ENCODE data around the gene APP. TPM values are rescaled to one million over a fixed set of nuclear protein-coding genes. Genes with fewer than 3 reads are reported as not detected.

The APP gene
- total RNA-seq, 1 experiment from 2014 or later = 266 TPM

DNA sequence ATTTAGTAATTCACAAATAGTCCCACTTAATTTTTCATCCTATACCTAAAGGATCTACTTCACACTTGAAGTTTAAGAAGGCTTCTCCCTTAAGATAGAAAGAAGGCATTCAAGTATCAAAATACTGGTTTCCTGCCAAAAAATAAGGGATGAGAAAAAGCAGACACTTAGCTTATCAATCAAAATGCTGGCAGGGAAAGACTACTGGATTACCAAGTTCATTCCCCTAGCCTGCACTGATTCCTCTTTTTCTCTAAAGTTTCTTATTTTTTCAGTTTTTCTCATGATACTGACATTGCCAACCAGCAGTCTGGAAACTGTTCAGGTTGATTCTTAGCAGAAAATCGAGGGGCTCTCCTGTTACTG, 231.2 kb downstream of the APP start:
- intact Hi-C loops (cut with micrococcal nuclease) = no loop called here
- Histone ChIP-seq H3K36me3 (ENCODE audit: low read depth, low read length) (no peaks in the 10 kb centered on the region), H3K9me2 (replicated peaks; ENCODE audit: low read length) (no peaks in the 10 kb centered on the region), H3K4me3 (ENCODE audit: low read length) (no peak overlapping the region), H3K9me3 (ENCODE audit: low read length) (no peaks in the 10 kb centered on the region), H3K79me2 (ENCODE audit: low read length) (no peaks in the 10 kb centered on the region), H4K20me1 (ENCODE audit: low read length) (no peaks in the 10 kb centered on the region), H2AFZ (ENCODE audit: low read length) (no peak overlapping the region), H3F3A (ENCODE audit: low read length, unreplicated experiment) (no peaks in the 10 kb centered on the region), H3K4me1 (ENCODE audit: insufficient read depth, low read length) (peaks cover 39% of the 10 kb centered on the region), H3K4me2 (ENCODE audit: low read length) (no peak overlapping the region), H3K9ac (ENCODE audit: low read length) (no peak overlapping the region), H3K27ac (ENCODE audit: low read length) (no peak overlapping the region), H3K27me3 (ENCODE audit: low read length) (no peaks in the 10 kb centered on the region)
- TF ChIP-seq EZH2 (IDR thresholded peaks at IDR 0.05; ENCODE audit: low read length, unreplicated experiment) (no peak), EZH2phosphoT487 (IDR thresholded peaks at IDR 0.05; ENCODE audit: borderline replicate concordance, low read length) (no peak)
- TF ChIP-seq, protein P1, sequence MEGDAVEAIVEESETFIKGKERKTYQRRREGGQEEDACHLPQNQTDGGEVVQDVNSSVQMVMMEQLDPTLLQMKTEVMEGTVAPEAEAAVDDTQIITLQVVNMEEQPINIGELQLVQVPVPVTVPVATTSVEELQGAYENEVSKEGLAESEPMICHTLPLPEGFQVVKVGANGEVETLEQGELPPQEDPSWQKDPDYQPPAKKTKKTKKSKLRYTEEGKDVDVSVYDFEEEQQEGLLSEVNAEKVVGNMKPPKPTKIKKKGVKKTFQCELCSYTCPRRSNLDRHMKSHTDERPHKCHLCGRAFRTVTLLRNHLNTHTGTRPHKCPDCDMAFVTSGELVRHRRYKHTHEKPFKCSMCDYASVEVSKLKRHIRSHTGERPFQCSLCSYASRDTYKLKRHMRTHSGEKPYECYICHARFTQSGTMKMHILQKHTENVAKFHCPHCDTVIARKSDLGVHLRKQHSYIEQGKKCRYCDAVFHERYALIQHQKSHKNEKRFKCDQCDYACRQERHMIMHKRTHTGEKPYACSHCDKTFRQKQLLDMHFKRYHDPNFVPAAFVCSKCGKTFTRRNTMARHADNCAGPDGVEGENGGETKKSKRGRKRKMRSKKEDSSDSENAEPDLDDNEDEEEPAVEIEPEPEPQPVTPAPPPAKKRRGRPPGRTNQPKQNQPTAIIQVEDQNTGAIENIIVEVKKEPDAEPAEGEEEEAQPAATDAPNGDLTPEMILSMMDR (conservative IDR thresholded peaks at IDR 0.05; ENCODE audit: low read depth, low read length) = no peak
- CTCF ChIA-PET = no interaction called here
- POLR2A ChIA-PET (ENCODE audit: unreplicated experiment) = no interaction called here
- BruUV-seq (replicated peaks) = no TSS peak
- DNase-seq (no peak), ATAC-seq (no peak)

GRCh38 chr21:25938658-25939395, 231.7 kb downstream of the APP start:
- POLR2A ChIA-PET (ENCODE audit: unreplicated experiment) = no interaction called here
- H3K4me1 ChIP-seq (ENCODE audit: insufficient read depth, low read length) = peaks cover 45% of the 10 kb centered on the region
- H3K4me3 ChIP-seq (ENCODE audit: low read length) = no peak overlapping the region
- no peaks in the 10 kb centered on the region for H3K27me3 ChIP-seq (ENCODE audit: low read length)
- intact Hi-C loops (cut with micrococcal nuclease) = no loop called here
- H3K9me2 ChIP-seq (replicated peaks; ENCODE audit: low read length) = no peaks in the 10 kb centered on the region
- no peaks in the 10 kb centered on the region for H3K36me3 ChIP-seq (ENCODE audit: low read depth, low read length)
- no peaks in the 10 kb centered on the region for H3F3A ChIP-seq (ENCODE audit: low read length, unreplicated experiment)
- TF ChIP-seq, protein P1 (conservative IDR thresholded peaks at IDR 0.05; ENCODE audit: low read depth, low read length) = no peak
- TF ChIP-seq EZH2phosphoT487 (IDR thresholded peaks at IDR 0.05; ENCODE audit: borderline replicate concordance, low read length) = no peak
- no peak for TF ChIP-seq EZH2 (IDR thresholded peaks at IDR 0.05; ENCODE audit: low read length, unreplicated experiment)
- H3K9ac ChIP-seq (ENCODE audit: low read length) = no peak overlapping the region
- no peaks in the 10 kb centered on the region for H3K79me2 ChIP-seq (ENCODE audit: low read length)
- no peak overlapping the region for H3K27ac ChIP-seq (ENCODE audit: low read length)
- CTCF ChIA-PET = no interaction called here
- no TSS peak for BruUV-seq (replicated peaks)
- H4K20me1 ChIP-seq (ENCODE audit: low read length) = no peaks in the 10 kb centered on the region
- no peak for DNase-seq
- no peak for ATAC-seq
- H3K4me2 ChIP-seq (ENCODE audit: low read length) = no peak overlapping the region; the same call in 1 of the 2 replicates
- H3K9me3 ChIP-seq (ENCODE audit: low read length) = no peaks in the 10 kb centered on the region
- no peak overlapping the region for H2AFZ ChIP-seq (ENCODE audit: low read length)

DNA sequence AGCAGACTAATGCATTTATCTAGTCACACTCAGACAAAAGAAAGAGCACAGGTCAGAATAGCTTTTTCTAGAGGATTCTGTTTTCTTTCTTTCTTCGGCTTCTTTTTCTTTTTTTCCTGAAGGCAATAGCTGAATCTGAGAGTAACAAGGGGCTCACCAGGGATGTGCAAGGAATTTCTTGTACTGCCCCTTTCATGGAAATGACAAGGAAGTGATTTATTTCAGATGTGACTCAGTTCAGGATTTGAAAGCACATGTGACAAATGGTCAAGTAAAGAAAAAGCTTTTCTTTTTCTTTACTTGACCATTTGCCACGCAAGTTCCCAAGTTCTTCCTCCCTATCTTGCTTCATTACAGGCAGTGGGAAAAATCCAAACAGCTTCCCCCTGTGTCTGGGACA, 233.8 kb downstream of the APP start:
- ATAC-seq (no peak), DNase-seq (peak; percentile 19)
- no peak overlapping the region for H3K9ac ChIP-seq (ENCODE audit: low read length)
- no peak overlapping the region for H2AFZ ChIP-seq (ENCODE audit: low read length)
- BruUV-seq (replicated peaks) = no TSS peak
- H3K79me2 ChIP-seq (ENCODE audit: low read length) = no peaks in the 10 kb centered on the region
- ChIA-PET POLR2A (ENCODE audit: unreplicated experiment) (interaction anchor here (0.6 kb wide), 1 partner anchor 1753 kb away, joined by 3 read pairs; no protein-coding TSS in a partner anchor), CTCF (no interaction called here)
- H3K9me2 ChIP-seq (replicated peaks; ENCODE audit: low read length) = no peaks in the 10 kb centered on the region
- no peak overlapping the region for H3K4me2 ChIP-seq (ENCODE audit: low read length)
- H3K36me3 ChIP-seq (ENCODE audit: low read depth, low read length) = no peaks in the 10 kb centered on the region
- H3K27ac ChIP-seq (ENCODE audit: low read length) = peak overlapping the region; percentile 2; the same call in 1 of the 2 replicates
- H3K4me3 ChIP-seq (ENCODE audit: low read length) = no peak overlapping the region
- H4K20me1 ChIP-seq (ENCODE audit: low read length) = no peaks in the 10 kb centered on the region
- no peaks in the 10 kb centered on the region for H3F3A ChIP-seq (ENCODE audit: low read length, unreplicated experiment)
- no peak for TF ChIP-seq EZH2phosphoT487 (IDR thresholded peaks at IDR 0.05; ENCODE audit: borderline replicate concordance, low read length)
- TF ChIP-seq, protein P1 (conservative IDR thresholded peaks at IDR 0.05; ENCODE audit: low read depth, low read length) = no peak
- no peak for TF ChIP-seq EZH2 (IDR thresholded peaks at IDR 0.05; ENCODE audit: low read length, unreplicated experiment)
- intact Hi-C loops (cut with micrococcal nuclease) = no loop called here
- peaks cover 45% of the 10 kb centered on the region for H3K4me1 ChIP-seq (ENCODE audit: insufficient read depth, low read length)
- no peaks in the 10 kb centered on the region for H3K9me3 ChIP-seq (ENCODE audit: low read length)
- H3K27me3 ChIP-seq (ENCODE audit: low read length) = no peaks in the 10 kb centered on the region

Measured in PC-3 (cell line).